Loucy (cell line): ENCODE data around the gene LUC7L2.
"Not testable (repeated sequence)": the region's sequence is repeated elsewhere in the genome, so short reads cannot be mapped to it uniquely, and the experiment has no call there.

Experiments
- H2AFZ ChIP-seq: fragments of 200-600 bp; sonication (generic); 2 replicates; pipeline ENCODE4 v1.6.0; 2016; ENCODE audit warnings: antibody characterized with exemption, mild to moderate bottlenecking, low read length, moderate library complexity
- H3F3A ChIP-seq: fragments of 200-600 bp; 2 replicates; pipeline ENCODE4 v1.6.0; 2016; ENCODE audit warnings: antibody characterized with exemption, low read depth, mild to moderate bottlenecking
- H3K27me3 ChIP-seq: fragments of 200-600 bp; sonication (generic); 2 replicates; pipeline ENCODE4 v1.6.1; 2014; ENCODE audit warnings: low read length, mild to moderate bottlenecking; ENCODE audit not compliant: insufficient read depth, poor library complexity, severe bottlenecking
- H3K36me3 ChIP-seq: fragments of 200-600 bp; sonication (generic); 2 replicates; pipeline ENCODE4 v1.6.1; 2016; ENCODE audit warnings: low read length; ENCODE audit not compliant: insufficient read depth
- H3K4me1 ChIP-seq: fragments of 200-600 bp; sonication (generic); 2 replicates; pipeline ENCODE4 v1.5.1; 2014; ENCODE audit warnings: low read length, mild to moderate bottlenecking; ENCODE audit not compliant: insufficient read depth, poor library complexity, severe bottlenecking
- H3K4me2 ChIP-seq: fragments of 200-600 bp; sonication (generic); 2 replicates; pipeline ENCODE4 v1.6.0; 2014; ENCODE audit warnings: antibody characterized with exemption, low read length, low read depth, mild to moderate bottlenecking; ENCODE audit not compliant: poor library complexity, severe bottlenecking
- H3K4me3 ChIP-seq: fragments of 200-600 bp; sonication (generic); 2 replicates; pipeline ENCODE4 v1.5.1; 2014; ENCODE audit warnings: low read length, mild to moderate bottlenecking, mixed read lengths; ENCODE audit not compliant: poor library complexity, severe bottlenecking
- H3K79me2 ChIP-seq: fragments of 200-600 bp; sonication (generic); 2 replicates; pipeline ENCODE4 v1.6.1; 2014; ENCODE audit warnings: low read length; ENCODE audit not compliant: insufficient read depth
- H3K9ac ChIP-seq: fragments of 200-600 bp; sonication (generic); 2 replicates; pipeline ENCODE4 v1.6.0; 2014; ENCODE audit warnings: mild to moderate bottlenecking, low read depth, low read length, moderate library complexity; ENCODE audit not compliant: poor library complexity, severe bottlenecking
- H3K9me2 ChIP-seq: fragments of 200-600 bp; sonication (generic); replicated peaks from 2 replicates; pipeline ENCODE4 v1.6.1; 2016; ENCODE audit warnings: low read depth, low read length, mixed read lengths
- H3K9me3 ChIP-seq: fragments of 200-600 bp; sonication (generic); 2 replicates; pipeline ENCODE4 v1.6.1; 2014; ENCODE audit warnings: mild to moderate bottlenecking, antibody characterized with exemption, low read length, low read depth; ENCODE audit not compliant: insufficient read depth
- H4K20me1 ChIP-seq: fragments of 200-600 bp; sonication (generic); 2 replicates; pipeline ENCODE4 v1.6.0; 2014; ENCODE audit warnings: antibody characterized with exemption, low read length, mild to moderate bottlenecking; ENCODE audit not compliant: insufficient read depth, poor library complexity, severe bottlenecking
- CTCF ChIP-seq: fragments of 200-600 bp; sonication (generic); conservative IDR thresholded peaks from 2 replicates; pipeline ENCODE4 v1.5.1; 2014; ENCODE audit warnings: mild to moderate bottlenecking, antibody characterized with exemption, low read length
- EZH2phosphoT487 ChIP-seq: fragments of 200-600 bp; IDR thresholded peaks from 2 replicates; pipeline ENCODE4 v1.6.1; 2018; ENCODE audit warnings: antibody characterized with exemption, mild to moderate bottlenecking, moderate library complexity, borderline replicate concordance

The LUC7L2 gene

GRCh38 chr7:139426258-139427028, 66.7 kb downstream of the LUC7L2 start:
- Histone ChIP-seq H3K79me2 (no peaks in the 10 kb centered on the region), H3K4me1 (no peaks in the 10 kb centered on the region), H3K9ac (no peak overlapping the region), H4K20me1 (peaks cover 7% of the 10 kb centered on the region), H3F3A (no peaks in the 10 kb centered on the region), H3K27me3 (no peaks in the 10 kb centered on the region), H2AFZ (no peak overlapping the region), H3K4me2 (no peak overlapping the region), H3K9me3 (no peaks in the 10 kb centered on the region), H3K9me2 (no peaks in the 10 kb centered on the region), H3K36me3 (peaks cover 32% of the 10 kb centered on the region; the same call in 1 of the 2 replicates), H3K4me3 (no peak overlapping the region)
- TF ChIP-seq CTCF (no peak), EZH2phosphoT487 (no peak)

- no peak overlapping the region for H2AFZ ChIP-seq
- H3K4me1 ChIP-seq: no peaks in the 10 kb centered on the region
- peaks cover 27% of the 10 kb centered on the region; the same call in 1 of the 2 replicates for H3K36me3 ChIP-seq
- no peaks in the 10 kb centered on the region for H3K79me2 ChIP-seq
- no peaks in the 10 kb centered on the region for H3K9me2 ChIP-seq
- no peaks in the 10 kb centered on the region for H3K9me3 ChIP-seq
- TF ChIP-seq CTCF (no peak), EZH2phosphoT487 (no peak)
- no peak overlapping the region for H3K9ac ChIP-seq
- H3K4me2 ChIP-seq: no peak overlapping the region
- peaks cover 1% of the 10 kb centered on the region for H4K20me1 ChIP-seq
- no peaks in the 10 kb centered on the region for H3F3A ChIP-seq
- no peaks in the 10 kb centered on the region for H3K27me3 ChIP-seq
- no peak overlapping the region for H3K4me3 ChIP-seq
Measured at GRCh38 chr7:139427029-139427420, 67.3 kb downstream of the LUC7L2 start.

- Histone ChIP-seq H3K79me2 (no peaks in the 10 kb centered on the region), H3K4me1 (no peaks in the 10 kb centered on the region), H3K9me3 (no peaks in the 10 kb centered on the region)
Measured at GRCh38 chr7:139427788-139428187, 68.1 kb downstream of the LUC7L2 start.

GRCh38 chr7:139429735-139430134, 70.0 kb downstream of the LUC7L2 start:
- H3K9me3 ChIP-seq, H3K9me2 ChIP-seq, H4K20me1 ChIP-seq, H3K27me3 ChIP-seq, H3K4me1 ChIP-seq, H3K4me3 ChIP-seq, H3K4me2 ChIP-seq, H3K79me2 ChIP-seq, H3K9ac ChIP-seq, H3F3A ChIP-seq, H2AFZ ChIP-seq: not testable (repeated sequence)
- peaks cover 15% of the 10 kb centered on the region; the same call in 1 of the 2 replicates for H3K36me3 ChIP-seq

More at GRCh38 chr7:139427788-139428187, 68.1 kb downstream of the LUC7L2 start:
- Histone ChIP-seq H3K9me2 (no peaks in the 10 kb centered on the region), H4K20me1 (no peaks in the 10 kb centered on the region), H3K4me3 (no peak overlapping the region), H3K27me3 (no peaks in the 10 kb centered on the region), H3K36me3 (peaks cover 21% of the 10 kb centered on the region; the same call in 1 of the 2 replicates), H3K9ac (no peak overlapping the region), H3F3A (no peaks in the 10 kb centered on the region), H3K4me2 (no peak overlapping the region), H2AFZ (no peak overlapping the region)
- TF ChIP-seq CTCF (no peak), EZH2phosphoT487 (no peak)
